HG03565 (cell line): ENCODE measurements around the gene SSC4D.
"Not testable (repeated sequence)": the region's sequence is repeated elsewhere in the genome, so short reads cannot be mapped to it uniquely, and the experiment has no call there.

Source experiments
- ATAC-seq: cut with Tn5 transposase; IDR thresholded peaks from one replicate; pipeline ENCODE4 v1.9.1; 2021; ENCODE audit warnings: mild to moderate bottlenecking, moderate library complexity; ENCODE audit not compliant: unreplicated experiment

Gene SSC4D

GRCh38 chr7:76423666-76424412, 14.3 kb upstream of the SSC4D start:
- no peak for ATAC-seq

GRCh38 chr7:76421097-76421496, 11.6 kb upstream of the SSC4D start:
- not testable (repeated sequence) for ATAC-seq

DNA sequence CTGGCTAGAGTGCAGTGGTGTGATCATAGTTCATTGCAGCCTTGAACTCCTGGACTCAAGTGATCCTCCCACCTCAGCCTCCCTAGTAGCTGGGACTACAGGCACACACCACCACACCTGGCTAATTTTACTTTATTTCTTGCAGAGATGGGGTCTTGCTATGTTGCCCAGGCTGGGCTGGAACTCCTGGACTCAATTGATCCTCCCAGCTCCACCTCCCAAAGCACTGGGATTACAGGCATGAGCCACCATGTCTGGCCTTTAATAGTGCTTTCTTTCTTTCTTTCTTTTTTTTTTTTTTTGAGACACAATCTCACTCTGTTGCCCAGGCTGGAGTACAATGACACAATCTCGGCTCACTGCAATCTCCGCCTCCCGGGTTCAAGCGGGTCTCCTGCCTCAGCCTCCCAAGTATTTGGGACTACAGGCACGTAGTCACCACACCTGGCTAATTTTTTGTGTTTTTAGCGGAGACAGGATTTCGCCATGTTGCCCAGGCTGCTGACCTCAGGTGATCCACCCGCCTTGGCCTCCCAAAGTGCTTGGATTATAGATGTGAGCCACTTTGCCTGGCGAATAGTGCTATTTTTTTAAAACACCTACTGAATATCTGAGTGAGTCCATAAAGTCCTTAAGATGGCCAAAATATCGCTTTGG, 8.3 kb upstream of the SSC4D start:
- ATAC-seq = not testable (repeated sequence)

DNA sequence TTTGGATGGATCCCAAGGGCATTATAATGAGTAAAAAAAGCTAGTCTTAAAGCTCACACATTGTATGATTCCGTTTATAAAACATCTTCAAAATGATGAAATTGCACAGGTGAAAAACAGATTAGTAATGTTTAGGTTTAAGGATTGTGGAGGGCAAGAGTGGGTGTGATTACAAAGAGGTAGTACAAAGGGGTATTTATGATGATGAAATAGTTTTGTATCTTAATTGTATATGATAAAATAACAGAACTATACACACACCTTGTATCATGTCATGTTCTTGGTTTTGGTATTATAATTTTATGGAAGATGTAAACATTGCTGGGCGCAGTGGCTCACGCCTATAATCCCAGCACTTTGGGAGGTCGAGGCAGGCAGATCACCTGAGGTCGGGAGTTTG, 2.8 kb upstream of the SSC4D start:
- ATAC-seq = no peak

GRCh38 chr7:76411626-76412025, 2.1 kb upstream of the SSC4D start:
- no peak for ATAC-seq

GRCh38 chr7:76408121-76408560, 1.4 kb downstream of the SSC4D start:
- ATAC-seq = no peak

DNA sequence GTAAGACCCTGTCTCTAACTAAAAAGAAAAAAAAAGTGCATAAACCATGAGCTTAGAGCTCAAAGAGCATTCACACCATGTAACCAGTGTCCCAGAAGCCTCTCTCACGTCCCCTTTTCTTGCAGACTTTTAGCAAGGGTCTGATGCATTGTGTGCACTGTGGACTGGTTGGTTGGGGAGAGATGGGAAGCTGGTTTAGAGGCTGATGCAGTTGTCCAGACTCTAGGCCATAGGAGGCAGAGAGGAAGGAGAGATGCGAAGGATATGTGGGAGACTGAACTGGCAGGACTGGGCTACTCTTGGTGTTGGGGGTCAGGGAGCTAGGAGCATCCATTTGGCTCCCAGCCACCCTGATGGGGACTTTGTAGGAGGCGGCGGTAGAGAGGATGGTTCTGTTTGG, 1.8 kb downstream of the SSC4D start:
- no peak for ATAC-seq

DNA sequence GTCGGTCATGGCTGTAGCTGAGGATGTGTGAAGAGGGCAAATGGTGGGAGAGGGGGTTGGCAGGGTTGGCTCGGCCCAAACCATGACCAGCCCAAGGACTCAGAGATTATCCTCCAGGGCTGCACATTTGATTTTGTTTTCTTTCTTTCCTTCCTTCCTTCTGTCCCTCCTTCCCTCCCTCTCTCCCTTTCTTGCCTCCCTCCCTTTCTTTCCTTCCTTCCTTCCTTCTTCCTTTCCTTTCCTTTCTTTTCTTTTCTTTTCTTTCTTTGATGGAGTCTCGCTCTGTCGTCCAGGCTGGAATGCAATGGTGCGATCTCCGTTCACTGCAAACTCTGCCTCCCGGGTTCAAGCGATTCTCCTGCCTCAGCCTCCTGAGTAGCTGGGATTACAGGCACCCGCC, 3.8 kb downstream of the SSC4D start:
- no peak for ATAC-seq

GRCh38 chr7:76403780-76404494, 5.6 kb downstream of the SSC4D start:
- ATAC-seq = no peak

GRCh38 chr7:76403097-76403496, 6.4 kb downstream of the SSC4D start:
- not testable (repeated sequence) for ATAC-seq

DNA sequence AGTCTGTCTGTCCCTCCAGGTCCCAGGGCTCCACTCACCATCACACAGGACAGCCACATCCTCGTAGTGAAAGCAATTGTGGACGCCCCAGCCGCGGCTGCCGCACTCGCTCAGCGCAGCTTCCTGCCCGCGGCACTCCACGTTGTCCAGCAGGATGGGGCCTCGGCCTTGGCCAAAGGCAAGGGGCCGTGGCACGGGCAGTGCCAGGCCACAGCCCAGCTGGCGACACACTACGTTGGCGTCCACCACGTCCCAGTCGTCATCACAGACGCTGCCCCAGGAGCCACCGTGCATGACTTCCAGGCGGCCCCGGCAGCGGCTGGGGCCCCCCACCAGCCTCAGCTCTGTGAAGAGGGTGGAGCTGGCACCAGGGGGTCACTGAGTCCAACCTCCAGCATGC, 9.2 kb downstream of the SSC4D start:
- ATAC-seq = no peak

- no peak for ATAC-seq
These were observed 11.9 kb downstream of the SSC4D start for GRCh38 chr7:76397409-76398183.

DNA sequence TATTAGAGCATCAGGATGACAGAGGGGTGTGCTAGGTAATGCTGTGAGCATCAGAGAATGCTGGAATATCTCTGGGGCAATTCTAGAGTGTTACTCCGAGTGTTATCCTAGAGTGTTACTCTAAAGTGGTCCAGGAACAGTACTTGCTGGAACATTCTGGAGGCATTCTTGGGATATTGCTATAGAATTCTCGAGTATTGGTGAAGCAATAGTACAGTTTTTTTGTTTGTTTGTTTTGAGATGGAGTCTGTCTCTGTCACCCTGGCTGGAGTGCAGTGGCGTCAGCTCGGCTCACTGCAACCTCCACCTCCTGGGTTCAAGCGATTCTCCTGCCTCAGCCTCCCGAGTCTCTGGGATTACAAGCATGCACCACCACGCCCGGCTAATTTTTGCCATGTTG, 12.6 kb downstream of the SSC4D start:
- ATAC-seq = no peak

- ATAC-seq = no peak
These were observed 13.4 kb downstream of the SSC4D start for GRCh38 chr7:76395965-76396726.

- not testable (repeated sequence) for ATAC-seq
These were observed 13.9 kb downstream of the SSC4D start for GRCh38 chr7:76395605-76395964.

- no peak for ATAC-seq
These were observed 14.5 kb downstream of the SSC4D start for GRCh38 chr7:76394957-76395356.

- ATAC-seq = peak; percentile 83
These were observed 16.1 kb downstream of the SSC4D start for GRCh38 chr7:76393116-76394031.

DNA sequence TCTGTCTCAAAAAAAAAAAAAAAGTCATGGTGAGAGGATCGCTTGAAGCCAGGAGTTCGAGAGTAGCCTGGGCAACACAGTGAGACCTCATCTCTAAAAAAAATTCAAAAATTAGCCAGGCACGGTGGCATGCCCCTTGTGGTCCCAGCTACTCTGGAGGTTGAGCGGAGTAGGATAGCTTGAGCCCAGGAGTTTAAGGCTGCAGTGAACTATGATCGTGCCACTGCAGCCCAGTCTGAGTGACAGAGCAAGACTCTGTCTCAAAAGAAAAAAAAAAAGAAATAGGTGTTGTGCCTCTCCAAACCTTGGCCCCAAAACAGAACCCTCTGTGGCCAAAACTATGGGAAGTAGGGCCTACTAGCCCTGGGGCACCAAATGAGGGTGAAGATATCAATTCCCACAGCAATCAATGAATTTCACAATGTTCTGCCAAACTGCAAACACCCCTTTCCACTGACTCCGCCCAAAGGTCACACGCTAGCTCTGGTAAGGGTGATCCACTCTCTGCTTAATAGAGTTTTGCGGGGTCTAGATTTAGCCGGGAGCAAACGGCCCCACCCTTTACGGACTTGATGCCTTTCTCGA, 16.9 kb downstream of the SSC4D start:
- no peak for ATAC-seq

- no peak for ATAC-seq
These were observed 19.4 kb downstream of the SSC4D start for GRCh38 chr7:76390092-76390491.
